GM10266 (cell line): ENCODE data around the gene C15orf40.
"Not testable (repeated sequence)": the region's sequence is repeated elsewhere in the genome, so short reads cannot be mapped to it uniquely, and the experiment has no call there.

ENCODE experiments used
- DNase-seq: peaks from one replicate; pipeline ENCODE4 v3.0.0; 2012; ENCODE audit errors: extremely low spot score
- TF ChIP-seq, protein P1 (sequence below): IDR thresholded peaks from 2 replicates; pipeline ENCODE4 v1.5.1; 2012; ENCODE audit warnings: mild to moderate bottlenecking, low read depth; ENCODE audit not compliant: control insufficient read depth, insufficient read depth; ENCODE audit errors: missing control alignments

Gene C15orf40

DNA sequence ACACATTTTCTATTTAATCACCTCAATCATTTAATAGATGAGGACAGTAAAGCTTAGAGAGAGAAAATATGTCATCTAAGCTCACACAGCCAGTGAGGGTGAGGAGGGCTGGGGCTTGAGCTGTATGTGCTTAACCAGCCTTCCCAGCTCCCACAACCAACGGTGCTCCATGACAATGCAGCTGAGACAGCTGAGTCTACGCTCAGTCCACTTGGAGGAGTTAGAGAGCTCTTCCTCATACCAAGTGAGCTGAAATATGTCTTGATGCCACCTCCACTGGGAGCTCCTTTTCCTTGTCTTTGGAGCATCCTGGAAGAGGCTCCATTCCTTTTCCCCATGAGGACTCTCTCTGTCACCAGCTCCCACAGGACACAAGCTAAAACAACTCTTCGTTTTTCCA, 68.3 kb downstream of the C15orf40 start:
- TF ChIP-seq, protein P1, sequence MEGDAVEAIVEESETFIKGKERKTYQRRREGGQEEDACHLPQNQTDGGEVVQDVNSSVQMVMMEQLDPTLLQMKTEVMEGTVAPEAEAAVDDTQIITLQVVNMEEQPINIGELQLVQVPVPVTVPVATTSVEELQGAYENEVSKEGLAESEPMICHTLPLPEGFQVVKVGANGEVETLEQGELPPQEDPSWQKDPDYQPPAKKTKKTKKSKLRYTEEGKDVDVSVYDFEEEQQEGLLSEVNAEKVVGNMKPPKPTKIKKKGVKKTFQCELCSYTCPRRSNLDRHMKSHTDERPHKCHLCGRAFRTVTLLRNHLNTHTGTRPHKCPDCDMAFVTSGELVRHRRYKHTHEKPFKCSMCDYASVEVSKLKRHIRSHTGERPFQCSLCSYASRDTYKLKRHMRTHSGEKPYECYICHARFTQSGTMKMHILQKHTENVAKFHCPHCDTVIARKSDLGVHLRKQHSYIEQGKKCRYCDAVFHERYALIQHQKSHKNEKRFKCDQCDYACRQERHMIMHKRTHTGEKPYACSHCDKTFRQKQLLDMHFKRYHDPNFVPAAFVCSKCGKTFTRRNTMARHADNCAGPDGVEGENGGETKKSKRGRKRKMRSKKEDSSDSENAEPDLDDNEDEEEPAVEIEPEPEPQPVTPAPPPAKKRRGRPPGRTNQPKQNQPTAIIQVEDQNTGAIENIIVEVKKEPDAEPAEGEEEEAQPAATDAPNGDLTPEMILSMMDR, result peak; percentile 13
- DNase-seq, result no peak

DNA sequence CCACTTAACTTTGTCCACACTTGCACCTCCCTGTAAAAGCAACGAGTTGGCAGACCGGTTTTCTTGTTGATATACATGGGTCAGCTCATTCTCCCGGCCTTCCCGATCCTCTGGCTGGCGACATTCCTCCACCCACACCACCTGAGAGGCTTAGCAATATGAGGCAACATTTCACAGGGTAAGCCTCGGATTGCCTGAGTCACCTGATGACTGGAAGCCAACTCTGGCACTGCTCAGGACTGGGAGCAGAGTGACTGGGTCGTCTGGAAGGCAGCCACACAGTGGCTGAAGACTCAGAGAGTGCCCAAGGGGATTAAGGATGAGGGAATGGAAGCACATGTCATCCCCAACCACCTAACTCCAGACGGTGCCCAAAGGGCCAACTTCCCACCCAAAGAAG, 68.7 kb downstream of the C15orf40 start:
- DNase-seq, result no peak
- TF ChIP-seq, protein P1, result no peak

DNA sequence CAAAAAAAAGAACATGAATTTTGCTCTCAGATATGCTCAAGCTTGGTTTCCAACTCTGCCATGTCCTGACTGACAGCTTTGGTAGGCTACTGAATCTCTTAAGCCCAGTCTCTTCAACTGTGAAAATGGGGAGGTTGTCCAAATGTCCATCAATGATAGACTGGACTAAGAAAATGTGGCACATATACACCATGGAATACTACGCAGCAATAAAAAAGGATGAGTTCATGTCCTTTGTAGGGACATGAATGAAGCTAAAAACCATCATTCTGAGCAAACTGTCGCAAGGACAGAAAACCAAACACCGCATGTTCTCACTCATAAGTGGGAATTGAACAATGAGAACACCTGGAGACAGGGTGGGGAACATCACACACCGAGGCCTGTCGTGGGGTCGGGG, 71.8 kb downstream of the C15orf40 start:
- DNase-seq, result not testable (repeated sequence)
